ENCODE results near the gene MYB.

MYB gene

GRCh38 chr6:135176058-135176457, 5.0 kb upstream of the MYB start:
- Mint-ChIP-seq H3K9me3 (no peaks in the 10 kb centered on the region), H3K4me1 (peaks cover 15% of the 10 kb centered on the region), H3K27ac (no peak overlapping the region), H3K27me3 (no peaks in the 10 kb centered on the region), H3K36me3 (no peaks in the 10 kb centered on the region), H3K4me3 (no peak overlapping the region)
- ATAC-seq, result no peak

GRCh38 chr6:135176464-135176863, 4.6 kb upstream of the MYB start:
- no peak overlapping the region for H3K4me3 Mint-ChIP-seq
- no peaks in the 10 kb centered on the region for H3K9me3 Mint-ChIP-seq
- no peaks in the 10 kb centered on the region for H3K27me3 Mint-ChIP-seq
- no peak for ATAC-seq
- H3K36me3 Mint-ChIP-seq, result no peaks in the 10 kb centered on the region
- peaks cover 15% of the 10 kb centered on the region for H3K4me1 Mint-ChIP-seq
- no peak overlapping the region for H3K27ac Mint-ChIP-seq

GRCh38 chr6:135179372-135179771, 1.7 kb upstream of the MYB start:
- Mint-ChIP-seq H3K4me1 (peaks cover 22% of the 10 kb centered on the region), H3K9me3 (no peaks in the 10 kb centered on the region), H3K27ac (peak overlapping the region; percentile 89)

GRCh38 chr6:135179920-135180541, 1.1 kb upstream of the MYB start:
- H3K9me3 Mint-ChIP-seq, result no peaks in the 10 kb centered on the region
- peak overlapping the region; percentile 87 for H3K4me3 Mint-ChIP-seq
- H3K27me3 Mint-ChIP-seq, result no peaks in the 10 kb centered on the region
- H3K27ac Mint-ChIP-seq, result peak overlapping the region; percentile 89
- H3K36me3 Mint-ChIP-seq, result no peaks in the 10 kb centered on the region
- peaks cover 22% of the 10 kb centered on the region for H3K4me1 Mint-ChIP-seq
- ATAC-seq, result no peak

More at GRCh38 chr6:135179372-135179771, 1.7 kb upstream of the MYB start:
- Mint-ChIP-seq H3K27me3 (no peaks in the 10 kb centered on the region), H3K4me3 (no peak overlapping the region), H3K36me3 (no peaks in the 10 kb centered on the region)
- ATAC-seq, result no peak

- Mint-ChIP-seq H3K27ac (peak overlapping the region; percentile 65), H3K4me1 (peaks cover 18% of the 10 kb centered on the region), H3K4me3 (peak overlapping the region; percentile 91), H3K27me3 (peaks cover 9% of the 10 kb centered on the region), H3K36me3 (peaks cover 6% of the 10 kb centered on the region), H3K9me3 (no peaks in the 10 kb centered on the region)
- ATAC-seq, result no peak
These were observed 394 bp downstream of the MYB start for GRCh38 chr6:135181333-135182070.

- ATAC-seq, result peak; percentile 10
- H3K27ac Mint-ChIP-seq, result peak overlapping the region; percentile 65
- no peaks in the 10 kb centered on the region for H3K9me3 Mint-ChIP-seq
- H3K27me3 Mint-ChIP-seq, result peaks cover 10% of the 10 kb centered on the region
- peaks cover 6% of the 10 kb centered on the region for H3K36me3 Mint-ChIP-seq
- peaks cover 13% of the 10 kb centered on the region for H3K4me1 Mint-ChIP-seq
- H3K4me3 Mint-ChIP-seq, result peak overlapping the region; percentile 91
These were observed 1.2 kb downstream of the MYB start for GRCh38 chr6:135182071-135183001.

- Mint-ChIP-seq H3K36me3 (peaks cover 6% of the 10 kb centered on the region), H3K27me3 (peaks cover 10% of the 10 kb centered on the region), H3K9me3 (no peaks in the 10 kb centered on the region), H3K4me1 (peaks cover 13% of the 10 kb centered on the region), H3K4me3 (peak overlapping the region; percentile 91), H3K27ac (peak overlapping the region; percentile 65)
- ATAC-seq, result peak; percentile 71
These were observed 2.0 kb downstream of the MYB start for GRCh38 chr6:135183002-135183531.

GRCh38 chr6:135183532-135184440, 2.7 kb downstream of the MYB start:
- Mint-ChIP-seq H3K9me3 (no peaks in the 10 kb centered on the region), H3K27ac (peak overlapping the region; percentile 65), H3K36me3 (peaks cover 9% of the 10 kb centered on the region), H3K4me3 (peak overlapping the region; percentile 91), H3K27me3 (peaks cover 16% of the 10 kb centered on the region), H3K4me1 (peaks cover 13% of the 10 kb centered on the region)
- ATAC-seq, result peak; percentile 49

- H3K9me3 Mint-ChIP-seq, result no peaks in the 10 kb centered on the region
These were observed 4.4 kb downstream of the MYB start for GRCh38 chr6:135185483-135185882.

GRCh38 chr6:135186255-135186654, 5.1 kb downstream of the MYB start:
- H3K27ac Mint-ChIP-seq, result no peak overlapping the region
- H3K4me1 Mint-ChIP-seq, result peaks cover 7% of the 10 kb centered on the region
- H3K4me3 Mint-ChIP-seq, result no peak overlapping the region
- ATAC-seq, result no peak
- H3K9me3 Mint-ChIP-seq, result no peaks in the 10 kb centered on the region
- peaks cover 24% of the 10 kb centered on the region for H3K36me3 Mint-ChIP-seq
- H3K27me3 Mint-ChIP-seq, result peaks cover 31% of the 10 kb centered on the region

More at GRCh38 chr6:135185483-135185882, 4.4 kb downstream of the MYB start:
- H3K27me3 Mint-ChIP-seq, result peaks cover 31% of the 10 kb centered on the region
- H3K4me1 Mint-ChIP-seq, result peaks cover 7% of the 10 kb centered on the region
- no peak overlapping the region for H3K27ac Mint-ChIP-seq
- H3K36me3 Mint-ChIP-seq, result peaks cover 24% of the 10 kb centered on the region
- no peak for ATAC-seq
- no peak overlapping the region for H3K4me3 Mint-ChIP-seq

- H3K27me3 Mint-ChIP-seq, result peaks cover 31% of the 10 kb centered on the region
- H3K4me1 Mint-ChIP-seq, result peaks cover 5% of the 10 kb centered on the region
- no peaks in the 10 kb centered on the region for H3K9me3 Mint-ChIP-seq
- peaks cover 31% of the 10 kb centered on the region for H3K36me3 Mint-ChIP-seq
- no peak overlapping the region for H3K4me3 Mint-ChIP-seq
- H3K27ac Mint-ChIP-seq, result no peak overlapping the region
- no peak for ATAC-seq
These were observed 6.3 kb downstream of the MYB start for GRCh38 chr6:135187372-135187771.

- no peaks in the 10 kb centered on the region for H3K9me3 Mint-ChIP-seq
- H3K36me3 Mint-ChIP-seq, result peaks cover 39% of the 10 kb centered on the region
- H3K4me1 Mint-ChIP-seq, result peaks cover 5% of the 10 kb centered on the region
- no peak for ATAC-seq
- H3K27ac Mint-ChIP-seq, result no peak overlapping the region
- H3K27me3 Mint-ChIP-seq, result peaks cover 31% of the 10 kb centered on the region
- H3K4me3 Mint-ChIP-seq, result no peak overlapping the region
These were observed 7.6 kb downstream of the MYB start for GRCh38 chr6:135188718-135189117.

- Mint-ChIP-seq H3K4me1 (peaks cover 5% of the 10 kb centered on the region), H3K36me3 (peaks cover 45% of the 10 kb centered on the region), H3K9me3 (no peaks in the 10 kb centered on the region), H3K4me3 (no peak overlapping the region), H3K27ac (no peak overlapping the region), H3K27me3 (peaks cover 31% of the 10 kb centered on the region)
- no peak for ATAC-seq
These were observed 8.2 kb downstream of the MYB start for GRCh38 chr6:135189344-135189743.
